NCI-H446 treated with DMSO at 0.1 percent for 48 hours (cell line): ENCODE data around the gene LANCL2.

Experiments
- DNase-seq: peaks from one replicate; lab custom pipeline; 2025; lab: John Stamatoyannopoulos, UW

LANCL2 gene

GRCh38 chr7:55361560-55361959 is 3.6 kb upstream of the LANCL2 start:
- no peak for DNase-seq

GRCh38 chr7:55362927-55363326 is 2.2 kb upstream of the LANCL2 start:
- DNase-seq: no peak

GRCh38 chr7:55363386-55364170 is 1.6 kb upstream of the LANCL2 start:
- no peak for DNase-seq

- DNase-seq: peak; percentile 90
Observed at GRCh38 chr7:55365675-55366460, 731 bp downstream of the LANCL2 start.

GRCh38 chr7:55366461-55367070 is 1.4 kb downstream of the LANCL2 start:
- no peak for DNase-seq

- DNase-seq: no peak
Observed at GRCh38 chr7:55367283-55367840, 2.2 kb downstream of the LANCL2 start.

GRCh38 chr7:55369427-55370400 is 4.6 kb downstream of the LANCL2 start:
- no peak for DNase-seq

- DNase-seq: no peak
Observed at GRCh38 chr7:55374213-55374612, 9.1 kb downstream of the LANCL2 start.

GRCh38 chr7:55375237-55375636 is 10.1 kb downstream of the LANCL2 start:
- DNase-seq: no peak

- no peak for DNase-seq
Observed at GRCh38 chr7:55377162-55377817, 12.2 kb downstream of the LANCL2 start.

GRCh38 chr7:55379285-55379684 is 14.1 kb downstream of the LANCL2 start:
- no peak for DNase-seq

GRCh38 chr7:55381189-55381588 is 16.1 kb downstream of the LANCL2 start:
- no peak for DNase-seq

GRCh38 chr7:55381696-55382095 is 16.6 kb downstream of the LANCL2 start:
- no peak for DNase-seq

- no peak for DNase-seq
Observed at GRCh38 chr7:55382251-55382650, 17.1 kb downstream of the LANCL2 start.

- DNase-seq: no peak
Observed at GRCh38 chr7:55386541-55386940, 21.4 kb downstream of the LANCL2 start.

GRCh38 chr7:55387062-55387965 is 22.2 kb downstream of the LANCL2 start:
- DNase-seq: no peak

GRCh38 chr7:55396233-55396785 is 31.2 kb downstream of the LANCL2 start:
- no peak for DNase-seq

- DNase-seq: no peak
Observed at GRCh38 chr7:55397617-55398016, 32.5 kb downstream of the LANCL2 start.

GRCh38 chr7:55400191-55400590 is 35.1 kb downstream of the LANCL2 start:
- no peak for DNase-seq
